Hematopoietic multipotent progenitor cell treated with erythropoietin and hydrocortisone succinate and interleukin-3 and kit ligand, for 17 days (in vitro differentiated cells): ENCODE measurements around the gene GNL3L.
"Not testable (repeated sequence)": the region's sequence is repeated elsewhere in the genome, so short reads cannot be mapped to it uniquely, and the experiment has no call there.

ENCODE experiments used
- DNase-seq: peaks from one replicate; pipeline ENCODE4 v3.0.0-alpha.2; 2015; ENCODE audit warnings: low spot score

GNL3L gene, protein sequence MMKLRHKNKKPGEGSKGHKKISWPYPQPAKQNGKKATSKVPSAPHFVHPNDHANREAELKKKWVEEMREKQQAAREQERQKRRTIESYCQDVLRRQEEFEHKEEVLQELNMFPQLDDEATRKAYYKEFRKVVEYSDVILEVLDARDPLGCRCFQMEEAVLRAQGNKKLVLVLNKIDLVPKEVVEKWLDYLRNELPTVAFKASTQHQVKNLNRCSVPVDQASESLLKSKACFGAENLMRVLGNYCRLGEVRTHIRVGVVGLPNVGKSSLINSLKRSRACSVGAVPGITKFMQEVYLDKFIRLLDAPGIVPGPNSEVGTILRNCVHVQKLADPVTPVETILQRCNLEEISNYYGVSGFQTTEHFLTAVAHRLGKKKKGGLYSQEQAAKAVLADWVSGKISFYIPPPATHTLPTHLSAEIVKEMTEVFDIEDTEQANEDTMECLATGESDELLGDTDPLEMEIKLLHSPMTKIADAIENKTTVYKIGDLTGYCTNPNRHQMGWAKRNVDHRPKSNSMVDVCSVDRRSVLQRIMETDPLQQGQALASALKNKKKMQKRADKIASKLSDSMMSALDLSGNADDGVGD

DNA sequence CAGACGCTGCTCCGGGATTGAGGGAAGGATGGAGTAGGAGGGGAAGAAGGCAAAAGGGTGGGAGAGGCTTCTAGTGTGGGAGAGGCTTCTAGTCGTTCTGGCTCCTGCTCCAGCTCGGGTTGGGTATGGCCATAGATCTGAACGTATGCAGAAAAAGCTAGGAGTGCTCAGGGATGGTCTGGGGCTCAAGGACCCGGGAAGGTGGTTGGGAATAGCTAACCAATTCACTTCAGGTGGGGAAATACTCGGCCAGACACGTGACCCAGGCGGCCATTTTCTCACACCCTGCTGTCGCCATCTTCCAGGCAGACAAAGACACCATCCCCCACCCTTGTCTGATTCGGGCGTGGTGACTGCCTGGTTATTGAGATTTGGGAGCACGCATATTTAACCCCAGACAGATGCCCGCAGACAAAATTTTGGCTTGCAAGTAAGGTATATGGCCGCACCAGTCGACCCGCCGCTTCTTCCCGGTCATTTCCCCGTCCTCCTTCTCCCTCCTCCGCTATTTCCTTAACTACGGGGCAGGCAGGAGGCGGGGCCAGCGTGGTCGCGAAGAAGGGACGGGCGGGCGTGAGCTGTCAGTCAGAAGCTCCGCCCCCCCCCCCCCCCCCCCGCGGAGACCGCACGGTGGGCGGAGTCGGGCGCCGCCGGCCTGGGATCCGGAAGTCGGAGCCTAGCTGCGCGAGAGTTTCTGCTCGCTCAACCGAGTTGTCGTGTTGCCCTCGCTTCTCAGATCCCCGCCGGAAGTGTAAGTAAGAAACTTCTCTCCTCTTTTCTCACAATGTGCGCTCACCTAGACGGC, at the start of gene GNL3L:
Gene GNL3L (plus strand): TSS at position 668 of the 805 bp plus-strand sequence. CDS start 2,348 bp downstream, outside the sequence.
- peak; percentile 85 for DNase-seq

DNA sequence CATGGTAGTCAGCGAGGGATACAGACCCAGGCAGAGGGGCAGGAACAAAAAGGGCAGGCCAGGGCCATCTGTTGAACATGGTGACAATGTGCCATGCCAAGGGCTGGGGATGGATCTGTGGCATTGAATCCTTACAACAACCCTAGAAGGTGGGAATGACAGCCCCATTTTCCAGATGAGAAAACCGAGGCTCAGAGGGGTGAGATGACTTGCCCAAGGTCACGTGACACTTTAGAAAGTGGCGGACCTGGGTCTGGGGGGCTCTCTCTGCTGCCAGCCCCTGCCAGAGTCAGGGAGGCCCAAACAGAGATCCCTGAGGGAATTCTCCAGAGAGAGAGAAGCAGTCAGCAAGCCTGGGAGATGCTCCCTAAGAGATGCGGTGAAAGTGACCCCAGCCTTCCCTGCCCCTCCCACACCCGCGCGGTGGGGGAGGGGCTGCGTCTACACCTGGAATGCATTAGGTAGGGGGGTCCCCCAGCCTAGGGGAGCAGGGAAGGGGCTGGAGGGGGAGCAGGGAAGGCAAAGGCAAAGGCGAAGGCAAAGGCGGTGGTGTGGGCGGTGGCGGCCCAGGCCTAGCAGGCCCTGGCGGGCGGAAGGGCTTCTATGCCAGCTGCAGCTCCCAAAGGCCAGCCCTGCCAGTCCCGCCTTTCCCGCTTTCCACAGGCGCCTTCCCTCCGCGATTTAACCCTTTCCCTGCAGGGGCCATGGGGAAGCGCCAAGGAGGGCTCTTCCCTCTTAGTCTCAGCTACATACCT, 47.0 kb upstream of the GNL3L start:
- DNase-seq: no peak

DNA sequence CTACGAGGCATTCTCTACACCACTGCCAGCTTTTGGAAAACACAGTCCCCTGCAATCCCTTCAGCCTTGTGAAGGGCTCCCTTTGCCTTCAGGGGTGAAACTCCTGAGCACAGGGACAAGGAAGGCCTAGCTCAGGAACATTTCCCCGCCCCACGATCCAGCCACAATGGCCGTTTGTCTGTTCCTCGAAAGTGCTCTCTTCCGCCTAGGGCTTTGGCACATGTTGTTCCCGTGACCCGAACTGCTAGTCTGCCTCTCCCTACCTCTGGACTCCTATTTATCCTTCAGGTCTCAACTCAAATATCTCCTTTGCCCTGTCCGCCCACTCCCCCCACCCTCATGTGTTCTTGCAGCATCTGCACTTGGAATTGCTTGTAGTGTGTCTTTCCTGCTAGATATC, 46.1 kb upstream of the GNL3L start:
- DNase-seq: no peak

DNA sequence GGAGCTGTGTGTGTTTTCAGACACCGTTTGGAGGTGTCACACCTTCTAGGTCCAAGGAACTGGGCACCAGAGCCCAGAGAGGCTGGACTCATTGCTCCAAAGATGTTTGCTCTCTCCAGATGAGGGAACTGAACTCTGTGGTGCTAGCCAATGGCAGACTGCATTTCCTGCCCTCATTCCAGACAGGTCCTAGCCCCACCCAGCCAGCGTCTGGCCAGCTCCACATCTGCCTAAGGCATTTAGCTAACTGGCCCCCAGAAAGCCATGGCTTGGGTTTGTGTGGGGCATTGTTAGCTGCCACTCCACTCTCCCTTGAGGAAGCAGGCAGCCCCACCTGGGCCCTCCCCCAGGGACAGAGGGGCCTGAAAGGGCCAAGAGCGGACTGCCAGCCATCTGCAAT, 45.4 kb upstream of the GNL3L start:
- no peak for DNase-seq

DNA sequence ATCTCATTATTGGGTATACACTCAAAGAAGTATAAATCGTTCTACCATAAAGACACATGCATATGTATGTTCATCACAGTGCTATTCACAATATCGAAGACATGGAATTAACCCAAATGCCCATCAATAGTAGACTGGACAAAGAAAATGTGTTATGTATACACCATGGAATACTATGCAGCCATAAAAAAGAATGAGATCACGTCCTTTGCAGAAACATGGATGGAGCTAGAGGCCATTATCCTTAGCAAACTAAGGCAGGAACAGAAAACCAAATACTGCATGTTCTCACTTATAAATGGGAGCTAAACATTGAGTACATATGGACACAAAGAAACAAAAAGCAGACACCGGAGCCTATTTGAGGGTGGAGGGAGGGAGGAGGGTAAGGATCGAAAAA, 40.2 kb upstream of the GNL3L start:
- not testable (repeated sequence) for DNase-seq

DNA sequence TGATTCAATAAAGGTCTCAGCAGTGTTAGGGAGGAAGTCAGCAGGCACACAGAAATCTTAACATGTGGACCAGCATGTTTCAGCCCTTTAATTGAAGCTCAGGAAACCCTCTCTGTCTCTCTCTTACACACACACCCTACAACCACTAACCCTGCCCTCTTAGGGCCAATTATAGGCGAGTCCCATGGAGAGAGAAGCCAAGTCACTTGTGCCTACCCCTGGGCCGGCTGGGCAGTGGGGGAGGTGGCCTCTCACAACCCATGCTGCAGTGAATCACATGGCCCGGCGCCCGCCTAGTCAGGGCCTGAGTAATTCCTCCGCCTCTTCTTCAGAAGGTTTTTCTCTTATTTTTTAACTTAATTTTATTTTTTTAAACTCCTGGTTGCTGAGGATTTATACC, 37.7 kb upstream of the GNL3L start:
- DNase-seq: no peak

DNA sequence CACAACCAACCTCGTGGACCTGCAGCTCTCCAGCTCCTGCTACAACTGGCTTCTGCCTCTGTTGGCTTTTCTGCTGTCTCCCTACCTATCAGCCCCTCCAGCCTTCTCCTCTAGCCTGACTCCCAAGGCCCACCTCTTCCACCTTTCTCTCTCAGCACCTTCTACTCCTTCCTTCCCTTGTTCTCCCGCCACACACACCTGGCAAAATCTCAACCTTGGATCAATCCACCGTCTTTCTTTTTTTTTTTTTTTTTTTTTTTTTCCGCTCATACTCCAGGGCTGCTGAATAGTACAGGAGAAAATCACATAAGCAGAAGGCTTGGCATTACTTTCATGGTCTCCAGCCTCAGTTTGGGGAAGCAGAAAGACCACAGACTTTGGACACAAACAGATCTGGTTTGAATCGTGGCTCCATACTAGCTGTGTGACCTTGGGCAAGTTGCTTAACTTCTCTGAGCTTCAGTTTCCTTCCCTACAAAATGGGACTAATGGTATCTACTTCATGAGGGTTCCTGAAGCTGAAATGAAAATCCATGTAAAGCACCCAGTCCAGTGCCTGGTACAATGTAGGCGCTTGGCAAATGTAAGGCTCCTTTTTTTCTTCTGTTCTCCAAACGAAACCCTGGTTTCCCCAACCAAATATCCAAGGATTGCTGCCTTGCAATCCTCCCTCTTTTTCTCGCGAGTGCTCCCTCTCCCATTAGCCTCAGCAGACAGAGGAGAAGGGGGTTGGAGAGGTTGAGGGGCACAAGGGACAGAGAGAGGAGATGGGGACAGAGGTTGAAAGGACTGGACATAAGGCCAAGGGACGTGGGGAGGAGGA, 35.6 kb upstream of the GNL3L start:
- no peak for DNase-seq

DNA sequence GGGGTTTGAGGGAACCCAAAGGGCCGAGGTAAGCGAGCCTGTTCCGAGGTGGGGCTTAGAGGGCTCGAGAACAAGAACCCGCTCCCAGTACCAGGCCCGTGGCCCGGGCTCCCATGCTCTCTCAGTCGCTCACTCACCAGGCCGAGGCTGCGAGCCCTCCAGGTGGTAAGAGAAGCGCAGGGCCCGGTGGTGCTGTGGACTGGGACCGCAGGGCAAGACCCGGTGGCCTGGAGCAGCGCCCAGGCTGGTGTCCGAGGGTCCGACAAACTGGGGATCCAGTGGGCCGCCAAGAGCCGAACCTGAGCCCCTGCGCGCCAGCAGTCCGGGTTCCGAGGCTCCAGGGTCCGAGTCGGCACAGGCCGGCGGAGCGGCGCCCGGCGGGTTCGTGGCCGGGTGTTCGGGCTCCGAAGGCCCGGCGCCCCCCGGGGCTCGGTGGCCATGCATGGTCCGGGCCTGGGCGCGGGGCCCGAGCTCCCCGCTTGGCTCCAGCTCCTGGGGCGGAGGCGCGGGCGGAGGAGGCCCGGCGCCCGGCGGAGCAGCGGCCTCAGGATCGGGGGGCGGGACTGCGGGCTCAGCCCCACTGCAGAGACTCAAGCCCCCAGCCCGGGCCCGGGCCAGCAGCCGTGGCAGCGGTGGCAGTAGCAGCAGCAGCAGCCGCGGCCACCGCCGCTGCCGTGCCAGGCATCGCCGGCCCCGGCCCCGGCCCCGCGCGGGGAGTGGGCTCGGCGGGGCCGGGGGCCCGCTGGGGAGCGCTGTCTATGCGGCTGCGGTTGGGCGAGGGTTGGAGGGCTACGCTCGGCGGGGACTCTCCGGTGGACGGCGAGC, 34.8 kb upstream of the GNL3L start:
- no peak for DNase-seq

DNA sequence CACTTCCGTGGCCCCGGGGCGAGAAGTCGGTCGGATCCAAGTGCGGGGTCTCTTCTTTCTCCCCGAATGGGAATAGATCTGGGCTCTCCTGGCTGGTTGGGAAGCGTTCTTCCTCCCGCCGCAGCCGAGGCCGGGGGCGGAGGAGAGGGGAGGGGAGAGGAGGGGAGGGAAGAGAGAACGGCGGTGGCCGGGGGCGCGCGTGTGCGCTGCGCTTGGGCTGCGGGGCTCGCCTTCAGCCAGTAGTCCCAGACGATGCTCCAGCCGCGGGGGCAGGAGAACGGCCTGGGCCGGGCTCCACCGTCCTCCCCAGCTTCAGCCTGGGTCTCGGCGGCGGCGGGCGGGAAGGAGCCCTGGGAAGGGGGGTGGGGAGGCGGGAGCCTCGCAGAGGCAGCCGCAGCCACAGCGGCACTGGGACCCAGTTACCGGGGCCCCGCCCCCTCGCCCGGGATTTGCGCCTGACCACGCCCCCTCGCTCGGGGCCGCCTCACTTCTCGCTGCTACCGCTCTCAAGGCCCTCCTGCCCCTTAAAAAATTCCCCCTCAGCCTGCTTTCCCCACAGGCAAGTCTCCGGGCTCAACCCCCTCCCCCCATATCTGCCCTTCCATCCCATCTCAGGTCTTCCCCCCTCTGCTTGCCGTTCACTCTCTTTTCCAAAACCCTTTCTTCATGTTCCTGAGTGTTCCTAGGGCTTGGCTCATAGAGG, 34.1 kb upstream of the GNL3L start, which contains the start of gene FGD1:
Gene FGD1 (minus strand): TSS at position 421 of the 703 bp plus-strand sequence. CDS start 802 bp downstream, outside the sequence.
- DNase-seq: no peak

DNA sequence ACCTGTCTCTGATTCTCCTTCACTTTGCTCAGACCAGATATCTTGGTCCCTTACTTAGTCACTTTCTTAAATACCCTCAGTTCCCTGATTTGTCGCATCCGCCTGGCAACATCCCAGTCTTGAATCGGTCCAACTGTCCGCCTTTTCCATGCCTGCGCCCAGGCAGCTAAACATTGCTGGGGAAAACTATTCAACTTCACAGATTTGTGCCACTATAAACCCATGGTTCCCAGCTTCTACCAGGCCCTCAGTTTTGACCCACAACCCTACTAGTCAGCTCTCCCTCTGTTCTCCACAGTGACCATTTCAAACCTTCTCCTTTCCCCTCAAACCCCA, 33.5 kb upstream of the GNL3L start:
- DNase-seq: no peak

DNA sequence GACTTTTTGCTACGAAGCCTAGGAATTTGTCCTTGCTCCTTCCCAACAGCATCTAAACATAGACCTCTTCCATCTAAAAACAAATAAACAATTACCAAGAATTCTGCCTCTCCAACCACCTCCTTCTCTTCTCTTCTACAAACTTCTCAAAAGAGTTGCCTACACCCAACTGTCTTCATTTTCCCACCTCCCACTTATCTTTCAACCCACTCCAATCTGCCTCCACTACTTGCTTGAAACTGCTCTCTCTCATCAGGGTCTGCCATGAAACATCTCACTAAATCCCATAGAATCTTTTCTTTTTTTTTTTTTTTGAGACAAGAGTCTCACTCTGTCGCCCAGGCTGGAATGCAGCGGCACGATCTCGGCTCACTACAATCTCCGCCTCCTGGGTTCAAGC, 33.1 kb upstream of the GNL3L start:
- no peak for DNase-seq

DNA sequence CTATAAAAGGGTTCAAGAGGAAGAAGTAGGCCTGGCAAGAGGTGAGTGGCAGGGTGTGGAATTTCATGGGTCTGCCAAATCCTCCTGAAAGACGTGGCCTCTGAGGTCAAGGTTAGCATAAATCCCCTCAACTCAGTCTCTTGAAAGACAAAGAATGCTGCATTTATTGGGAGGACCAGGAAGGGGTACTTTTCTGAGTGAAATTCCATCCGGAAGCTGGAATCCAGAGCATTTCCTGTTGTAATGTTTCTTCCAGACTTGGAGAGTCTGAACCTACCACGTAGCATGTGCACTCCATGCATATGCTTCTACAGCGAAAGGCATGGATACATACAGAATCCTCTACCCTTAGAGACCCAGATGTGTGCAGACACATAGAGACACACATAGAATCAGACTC, 20.6 kb upstream of the GNL3L start:
- no peak for DNase-seq

DNA sequence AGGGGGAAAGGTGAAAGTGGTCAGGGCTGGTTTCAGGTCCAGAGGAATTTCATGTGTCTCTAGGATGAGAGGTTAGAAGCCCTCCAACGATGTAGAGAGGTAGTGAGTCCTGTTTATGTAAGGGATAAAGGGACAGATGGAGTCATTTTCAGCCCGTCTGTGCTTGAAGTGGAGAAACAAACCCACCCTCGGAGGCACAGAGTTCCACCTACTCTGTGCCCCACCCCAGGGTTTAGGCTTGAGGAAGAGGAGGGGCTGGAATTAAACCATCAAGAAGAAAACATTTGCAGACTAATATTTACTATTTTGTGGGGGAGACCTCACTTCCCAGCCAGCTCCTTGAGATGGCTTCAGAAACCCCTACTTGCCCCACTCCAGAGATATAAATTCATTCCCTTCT, 868 bp upstream of the GNL3L start:
- DNase-seq: no peak

DNA sequence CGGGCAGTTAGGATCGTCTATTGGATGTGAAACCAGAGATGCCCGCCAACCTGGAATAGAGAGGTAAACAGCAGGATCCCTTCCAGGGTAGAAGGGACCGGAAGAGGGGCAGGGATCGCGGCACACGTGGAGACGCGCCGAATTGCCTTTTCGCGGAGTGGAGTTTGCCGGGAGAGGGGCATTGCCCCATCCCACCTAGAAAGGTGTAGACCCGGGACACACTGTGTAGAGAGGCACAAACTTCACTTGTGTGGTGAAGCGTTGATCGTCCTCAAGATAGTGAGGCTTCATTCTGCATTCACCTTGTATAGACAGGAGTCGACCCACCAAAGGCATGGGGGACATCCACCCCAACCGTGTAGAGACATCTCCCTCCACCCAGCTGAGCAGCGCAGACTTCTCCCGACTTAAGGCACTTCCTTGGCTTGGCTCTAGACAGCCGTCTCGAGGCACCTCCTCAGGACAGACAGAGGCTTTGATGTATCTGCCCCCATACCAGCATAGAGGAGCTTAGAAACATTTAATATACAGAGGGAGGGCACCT, 410 bp downstream of the GNL3L start:
- no peak for DNase-seq

DNA sequence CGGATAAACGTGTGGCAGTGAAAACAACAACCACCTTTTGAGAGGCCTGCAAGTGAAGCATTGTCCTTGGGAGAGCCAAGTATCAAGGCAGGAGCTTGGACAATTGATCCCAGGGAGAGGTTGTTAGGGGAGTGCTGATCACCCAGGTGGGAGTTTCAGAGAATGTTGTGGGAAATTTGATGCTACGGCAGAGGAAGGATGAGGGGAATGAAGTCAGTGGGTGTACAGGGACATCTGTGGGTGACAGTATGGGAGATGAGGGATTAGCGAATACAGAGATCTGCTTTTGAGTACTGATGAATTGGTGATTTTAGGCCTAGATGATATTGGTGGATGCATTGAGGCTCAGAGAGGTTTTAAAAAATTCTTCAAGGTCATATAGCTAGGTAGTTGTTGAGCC, 4.3 kb downstream of the GNL3L start:
- DNase-seq: no peak

DNA sequence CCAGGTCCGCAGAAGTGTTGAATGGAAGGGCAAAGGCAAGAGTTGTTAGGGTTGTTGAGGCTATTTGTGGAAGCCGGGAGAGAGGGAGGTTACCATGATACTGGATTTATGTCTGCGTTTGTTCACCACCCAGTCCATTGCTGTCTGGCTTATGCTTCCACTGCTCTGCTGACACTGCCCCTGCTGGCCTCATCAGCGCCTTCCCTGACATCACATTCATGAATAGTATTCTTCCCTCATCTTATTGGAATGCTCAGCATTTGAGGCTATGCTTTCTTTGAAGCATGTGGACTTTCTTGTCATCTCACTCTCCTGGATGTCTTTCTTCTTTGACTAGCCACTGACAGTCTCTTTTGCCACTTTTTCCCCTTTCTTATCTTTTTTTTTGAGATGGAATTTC, 10.3 kb downstream of the GNL3L start:
- DNase-seq: no peak

DNA sequence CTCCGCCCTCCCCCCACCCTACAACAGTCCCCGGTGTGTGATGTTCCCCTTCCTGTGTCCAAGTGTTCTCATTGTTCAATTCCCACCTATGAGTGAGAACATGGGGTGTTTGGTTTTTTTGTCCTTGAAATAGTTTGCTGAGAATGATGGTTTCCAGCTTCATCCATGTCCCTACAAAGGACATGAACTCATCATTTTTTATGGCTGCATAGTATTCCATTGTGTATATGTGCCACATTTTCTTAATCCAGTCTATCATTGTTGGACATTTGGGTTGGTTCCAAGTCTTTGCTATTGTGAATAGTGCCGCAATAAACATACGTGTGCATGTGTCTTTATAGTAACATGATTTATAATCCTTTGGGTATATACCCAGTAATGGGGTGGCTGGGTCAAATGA, 12.2 kb downstream of the GNL3L start:
- not testable (repeated sequence) for DNase-seq

DNA sequence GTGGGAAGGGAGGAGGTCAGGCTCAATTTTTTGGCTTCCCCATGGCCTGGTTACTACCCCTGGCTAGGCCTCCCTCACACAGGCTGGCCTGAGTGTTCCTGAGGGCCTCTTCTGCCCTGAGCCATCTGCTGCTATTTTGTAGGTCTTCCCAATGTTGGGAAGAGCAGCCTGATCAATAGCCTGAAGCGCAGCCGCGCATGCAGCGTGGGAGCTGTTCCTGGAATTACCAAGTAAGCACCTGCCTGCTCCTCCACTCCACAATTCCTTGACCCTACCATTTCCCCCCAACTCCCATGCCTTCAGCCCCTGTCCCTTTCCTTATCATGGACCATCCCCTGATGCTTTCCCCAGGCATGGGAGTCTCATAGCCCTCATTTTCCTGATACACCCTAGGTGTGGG, 20.8 kb downstream of the GNL3L start:
- DNase-seq: no peak

DNA sequence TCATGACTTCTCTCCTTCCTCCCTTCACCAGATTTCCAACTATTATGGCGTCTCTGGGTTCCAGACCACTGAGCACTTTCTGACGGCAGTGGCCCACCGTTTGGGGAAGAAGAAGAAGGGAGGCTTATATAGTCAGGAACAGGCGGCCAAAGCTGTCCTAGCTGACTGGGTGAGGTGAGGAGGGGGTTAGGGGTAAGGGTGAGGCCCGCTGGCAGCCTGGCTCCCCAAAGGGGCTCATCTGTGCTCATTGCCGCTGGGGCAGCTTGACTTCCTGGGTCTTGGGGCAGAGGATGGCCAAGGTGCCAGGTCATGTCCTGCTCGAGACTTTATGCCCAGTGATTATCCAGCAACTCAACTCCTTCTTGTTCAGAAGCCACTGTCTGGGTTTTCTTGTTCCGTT, 21.8 kb downstream of the GNL3L start:
- DNase-seq: no peak

DNA sequence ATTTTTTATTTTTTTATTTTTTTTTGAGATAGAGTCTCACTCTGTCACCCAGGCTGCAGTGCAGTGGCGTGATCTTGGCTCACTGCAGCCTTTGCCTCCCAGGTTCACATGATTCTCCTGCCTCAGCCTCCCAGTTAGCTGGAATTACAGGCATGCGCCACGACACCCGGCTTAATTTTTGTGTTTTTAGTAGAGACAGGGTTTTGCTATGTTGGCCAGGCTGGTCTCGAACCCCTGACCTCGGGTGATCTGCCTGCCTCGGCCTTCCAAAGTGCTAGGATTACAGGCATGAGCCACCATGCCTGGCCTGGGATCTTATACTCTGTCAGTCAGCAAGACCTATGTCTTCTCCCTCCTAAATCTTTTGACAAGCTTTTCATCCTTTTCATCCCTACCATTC, 25.0 kb downstream of the GNL3L start:
- not testable (repeated sequence) for DNase-seq
